Panc1 (cell line): Measurements from ENCODE around the gene PIGL.

Source experiments
- CTCF ChIP-seq: fragments of 450-650 bp; IDR thresholded peaks from 2 replicates; pipeline ENCODE4 v1.5.1; 2017; ENCODE audit warnings: mild to moderate bottlenecking
- POLR2AphosphoS5 ChIP-seq: IDR thresholded peaks from 2 replicates; pipeline ENCODE4 v1.6.1; 2012; ENCODE audit warnings: mild to moderate bottlenecking, low read depth, low read length, moderate library complexity

DNA sequence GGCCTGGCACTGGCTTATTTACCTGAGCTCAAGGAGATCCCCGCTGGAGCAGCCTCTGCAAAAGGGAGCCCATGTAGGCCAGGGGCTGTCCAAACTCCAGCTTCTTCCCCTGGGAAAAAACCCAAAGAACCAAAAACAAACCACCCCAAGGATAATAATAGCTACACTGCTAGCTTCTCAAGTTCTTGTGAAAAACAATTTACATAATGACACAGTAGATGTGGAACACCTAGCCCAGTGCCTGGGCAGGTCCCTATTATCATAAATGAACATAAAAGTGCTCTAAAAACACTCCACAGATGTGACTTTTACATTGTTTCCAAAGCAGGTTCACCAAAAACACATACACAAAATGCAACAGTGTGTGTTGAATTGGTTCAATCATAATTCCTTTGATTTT lies 109.0 kb downstream of the PIGL start:
- TF ChIP-seq CTCF, result no peak
- no peak for TF ChIP-seq POLR2AphosphoS5
